HepG2 (cell line): ENCODE results near the gene PDLIM7. TPM values are rescaled to one million over a fixed set of nuclear protein-coding genes. Genes with fewer than 3 reads are reported as not detected.
A peak's percentile ranks its signal among the peaks of the same experiment; 100 is the strongest.

ENCODE experiments used
- CCAR2 ChIP-seq: fragments of 200-400 bp; formaldehyde crosslinking; optimal IDR thresholded peaks from 2 replicates; pipeline ENCODE3; 2018; ENCODE audit warnings: low read depth, mild to moderate bottlenecking, low read length, moderate library complexity
- CEBPB ChIP-seq: IDR thresholded peaks from 2 replicates; pipeline ENCODE4 v1.6.1; 2011; ENCODE audit warnings: low read depth, low read length, improper control_type of control experiment, borderline replicate concordance
- HOXA3 ChIP-seq: sonication (generic); formaldehyde crosslinking; IDR thresholded peaks from 2 replicates; pipeline ENCODE4 v1.5.0; 2020; ENCODE audit warnings: missing genetic modification reagents
- KAT7 ChIP-seq: IDR thresholded peaks from 2 replicates; pipeline ENCODE4 v1.6.1; 2018; ENCODE audit warnings: borderline replicate concordance, missing compliant biosample characterization
- MAFF ChIP-seq: IDR thresholded peaks from 2 replicates; pipeline ENCODE4 v1.6.1; 2011; ENCODE audit warnings: low read depth, low read length, improper control_type of control experiment
- MBNL3 ChIP-seq: fragments of 250-450 bp; sonication (Bioruptor Pico); conservative IDR thresholded peaks from 2 replicates; pipeline ENCODE4 v1.8.0; 2022; ENCODE audit warnings: mild to moderate bottlenecking, inconsistent platforms
- POGZ ChIP-seq: sonication (generic); formaldehyde crosslinking; IDR thresholded peaks from 2 replicates; pipeline ENCODE4 v1.4.0; 2020; ENCODE audit warnings: mild to moderate bottlenecking, missing genetic modification reagents
- RARG ChIP-seq: sonication (generic); formaldehyde crosslinking; IDR thresholded peaks from 2 replicates; pipeline ENCODE4 v1.4.0; 2020; ENCODE audit warnings: low read depth, mild to moderate bottlenecking, missing genetic modification reagents
- STAT5B ChIP-seq: sonication (generic); formaldehyde crosslinking; IDR thresholded peaks from 2 replicates; pipeline ENCODE4 v1.4.0; 2020; ENCODE audit warnings: missing genetic modification reagents
- YEATS2 ChIP-seq: sonication (generic); formaldehyde crosslinking; IDR thresholded peaks from 2 replicates; pipeline ENCODE4 v1.4.0; 2020; ENCODE audit warnings: missing genetic modification reagents, borderline replicate concordance
- ZFX ChIP-seq: sonication (generic); formaldehyde crosslinking; IDR thresholded peaks from 2 replicates; pipeline ENCODE4 v1.4.0; 2020; ENCODE audit warnings: mild to moderate bottlenecking, low read depth, missing genetic modification reagents, moderate library complexity
- ZNF138 ChIP-seq: sonication (generic); formaldehyde crosslinking; IDR thresholded peaks from 2 replicates; pipeline ENCODE4 v1.5.0; 2020; ENCODE audit warnings: mild to moderate bottlenecking, low read depth, missing genetic modification reagents
- ZNF569 ChIP-seq: sonication (generic); formaldehyde crosslinking; IDR thresholded peaks from 2 replicates; pipeline ENCODE4 v1.5.0; 2020; ENCODE audit warnings: mild to moderate bottlenecking, missing genetic modification reagents, moderate library complexity, borderline replicate concordance
- polyA plus RNA-seq, 8 experiments: library from polyadenylated mRNA; depleted of rRNA in 3 of 8; stranded (reverse) in 7 of 8; unstranded in 1 of 8; fragments of >200 nt; fragmentation: Illumina TruSeq in 4 of 8; extraction: Trizol in 4 of 8; gene quantifications; 2 replicates each; pipeline versions ENCODE4 v1.2.1 to v1.2.3, GENCODE V29; 2011 to 2016; ENCODE audit warnings: low read depth in 4 of 8, missing spikeins in 1 of 8, mixed read lengths in 1 of 8; ENCODE audit not compliant: insufficient read depth in 1 of 8
- total RNA-seq, 5 experiments: library from RNA; depleted of rRNA; stranded (reverse); fragments of >200 nt; fragmentation: Illumina TruSeq; extraction: Trizol; gene quantifications; 2 replicates each; pipeline ENCODE4 v1.2.3, GENCODE V29; 2016; ENCODE audit warnings: low read depth in 1 of 5
- TF ChIP-seq, protein P1 (sequence below): sonication (generic); formaldehyde crosslinking; IDR thresholded peaks from 2 replicates; pipeline ENCODE4 v1.5.0; 2020; ENCODE audit warnings: missing genetic modification reagents
- TF ChIP-seq, protein P2 (sequence below): sonication (generic); formaldehyde crosslinking; IDR thresholded peaks from 2 replicates; pipeline ENCODE4 v1.8.0; 2022; ENCODE audit warnings: mild to moderate bottlenecking, missing genetic modification reagents
- TF ChIP-seq, protein P3 (sequence below): IDR thresholded peaks from 2 replicates; pipeline ENCODE4 v1.6.1; 2016
- TF ChIP-seq, protein P4 (sequence below): sonication (generic); formaldehyde crosslinking; IDR thresholded peaks from 2 replicates; pipeline ENCODE4 v1.4.0; 2020; ENCODE audit warnings: missing genetic modification reagents
- TF ChIP-seq, protein P5 (sequence below): IDR thresholded peaks from 2 replicates; pipeline ENCODE4 v1.6.1; 2016; ENCODE audit warnings: missing compliant biosample characterization, missing genetic modification reagents, borderline replicate concordance

The PDLIM7 gene
- total and polyA plus RNA-seq, 2 of the 13 experiments (the other 11 are each of a cell fraction or from before 2014, with no cell fraction given) = 21.1 to 31.3 TPM

DNA sequence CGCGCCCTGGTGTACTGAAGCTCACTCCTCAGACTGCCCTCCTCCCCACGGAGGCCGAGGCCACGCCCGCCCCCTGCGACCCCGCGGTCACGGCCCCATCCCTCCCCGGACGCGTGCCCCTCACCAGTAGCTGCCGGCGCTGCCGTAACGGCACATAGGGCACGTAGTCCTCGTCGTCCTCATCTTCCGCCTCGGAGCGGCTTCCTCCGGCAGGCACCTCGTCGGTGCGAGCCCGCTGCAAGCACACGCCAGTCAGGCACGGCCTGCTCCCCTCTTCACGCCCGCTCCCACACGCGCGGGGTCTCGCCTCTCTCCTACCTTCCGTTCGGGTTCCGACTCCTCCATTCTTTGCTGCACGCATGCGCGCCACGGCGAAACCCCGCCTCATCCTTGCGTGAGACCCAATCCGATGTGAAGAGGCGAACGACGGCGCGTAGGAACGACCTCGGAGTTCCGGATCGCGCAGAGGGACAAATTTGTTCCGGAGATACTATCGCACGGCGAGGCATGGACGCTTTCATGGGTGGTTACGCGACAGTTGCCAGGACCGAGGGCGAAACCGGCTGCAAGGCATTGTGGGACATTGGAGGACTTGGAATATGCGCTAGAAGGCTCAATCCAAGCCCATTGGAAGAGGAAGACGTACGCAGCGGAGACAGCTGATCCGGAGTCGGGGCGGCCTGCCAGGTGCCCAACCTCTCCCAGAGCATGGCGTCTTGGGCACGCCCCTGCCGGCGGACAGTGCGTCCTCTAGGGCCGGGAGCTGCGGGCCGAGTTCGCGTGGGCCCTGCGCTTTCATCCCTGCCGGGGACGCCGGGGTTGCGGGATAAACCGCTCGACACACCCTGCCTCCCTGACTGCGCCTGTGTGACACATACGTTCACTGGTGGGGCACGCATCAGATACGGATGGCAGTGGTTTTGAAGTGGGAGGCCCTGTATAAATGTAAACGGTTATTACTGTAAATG is 19.5 kb upstream of the PDLIM7 start, which contains the start of gene DDX41 (continued):
- TF ChIP-seq MBNL3 (CRISPR knock-in tag) (no peak), ZNF569 (CRISPR knock-in tag) (no peak), POGZ (peak; percentile 58; the same call in 1 of the 2 replicates), CCAR2 (no peak), CEBPB (no peak), HOXA3 (CRISPR knock-in tag) (peak; percentile 96), STAT5B (CRISPR knock-in tag) (no peak), MAFF (no peak), RARG (CRISPR knock-in tag) (peak; percentile 95), ZNF138 (CRISPR knock-in tag) (peak; percentile 74; the same call in 1 of the 2 replicates), ZFX (CRISPR knock-in tag) (peak; percentile 92), YEATS2 (CRISPR knock-in tag) (peak; percentile 99), KAT7 (CRISPR knock-in tag) (0 out of 2 replicates have a peak, but pooled peaks have one; percentile 82)
- TF ChIP-seq, protein P1, sequence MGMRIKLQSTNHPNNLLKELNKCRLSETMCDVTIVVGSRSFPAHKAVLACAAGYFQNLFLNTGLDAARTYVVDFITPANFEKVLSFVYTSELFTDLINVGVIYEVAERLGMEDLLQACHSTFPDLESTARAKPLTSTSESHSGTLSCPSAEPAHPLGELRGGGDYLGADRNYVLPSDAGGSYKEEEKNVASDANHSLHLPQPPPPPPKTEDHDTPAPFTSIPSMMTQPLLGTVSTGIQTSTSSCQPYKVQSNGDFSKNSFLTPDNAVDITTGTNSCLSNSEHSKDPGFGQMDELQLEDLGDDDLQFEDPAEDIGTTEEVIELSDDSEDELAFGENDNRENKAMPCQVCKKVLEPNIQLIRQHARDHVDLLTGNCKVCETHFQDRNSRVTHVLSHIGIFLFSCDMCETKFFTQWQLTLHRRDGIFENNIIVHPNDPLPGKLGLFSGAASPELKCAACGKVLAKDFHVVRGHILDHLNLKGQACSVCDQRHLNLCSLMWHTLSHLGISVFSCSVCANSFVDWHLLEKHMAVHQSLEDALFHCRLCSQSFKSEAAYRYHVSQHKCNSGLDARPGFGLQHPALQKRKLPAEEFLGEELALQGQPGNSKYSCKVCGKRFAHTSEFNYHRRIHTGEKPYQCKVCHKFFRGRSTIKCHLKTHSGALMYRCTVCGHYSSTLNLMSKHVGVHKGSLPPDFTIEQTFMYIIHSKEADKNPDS (CRISPR knock-in tag) = no peak
- TF ChIP-seq, protein P2, sequence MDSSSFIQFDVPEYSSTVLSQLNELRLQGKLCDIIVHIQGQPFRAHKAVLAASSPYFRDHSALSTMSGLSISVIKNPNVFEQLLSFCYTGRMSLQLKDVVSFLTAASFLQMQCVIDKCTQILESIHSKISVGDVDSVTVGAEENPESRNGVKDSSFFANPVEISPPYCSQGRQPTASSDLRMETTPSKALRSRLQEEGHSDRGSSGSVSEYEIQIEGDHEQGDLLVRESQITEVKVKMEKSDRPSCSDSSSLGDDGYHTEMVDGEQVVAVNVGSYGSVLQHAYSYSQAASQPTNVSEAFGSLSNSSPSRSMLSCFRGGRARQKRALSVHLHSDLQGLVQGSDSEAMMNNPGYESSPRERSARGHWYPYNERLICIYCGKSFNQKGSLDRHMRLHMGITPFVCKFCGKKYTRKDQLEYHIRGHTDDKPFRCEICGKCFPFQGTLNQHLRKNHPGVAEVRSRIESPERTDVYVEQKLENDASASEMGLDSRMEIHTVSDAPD = no peak; the same call in 1 of the 2 replicates
- TF ChIP-seq, protein P3, sequence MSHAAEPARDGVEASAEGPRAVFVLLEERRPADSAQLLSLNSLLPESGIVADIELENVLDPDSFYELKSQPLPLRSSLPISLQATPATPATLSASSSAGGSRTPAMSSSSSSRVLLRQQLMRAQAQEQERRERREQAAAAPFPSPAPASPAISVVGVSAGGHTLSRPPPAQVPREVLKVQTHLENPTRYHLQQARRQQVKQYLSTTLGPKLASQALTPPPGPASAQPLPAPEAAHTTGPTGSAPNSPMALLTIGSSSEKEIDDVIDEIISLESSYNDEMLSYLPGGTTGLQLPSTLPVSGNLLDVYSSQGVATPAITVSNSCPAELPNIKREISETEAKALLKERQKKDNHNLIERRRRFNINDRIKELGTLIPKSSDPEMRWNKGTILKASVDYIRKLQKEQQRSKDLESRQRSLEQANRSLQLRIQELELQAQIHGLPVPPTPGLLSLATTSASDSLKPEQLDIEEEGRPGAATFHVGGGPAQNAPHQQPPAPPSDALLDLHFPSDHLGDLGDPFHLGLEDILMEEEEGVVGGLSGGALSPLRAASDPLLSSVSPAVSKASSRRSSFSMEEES = peak; percentile 33; the same call in 1 of the 2 replicates
- TF ChIP-seq, protein P4, sequence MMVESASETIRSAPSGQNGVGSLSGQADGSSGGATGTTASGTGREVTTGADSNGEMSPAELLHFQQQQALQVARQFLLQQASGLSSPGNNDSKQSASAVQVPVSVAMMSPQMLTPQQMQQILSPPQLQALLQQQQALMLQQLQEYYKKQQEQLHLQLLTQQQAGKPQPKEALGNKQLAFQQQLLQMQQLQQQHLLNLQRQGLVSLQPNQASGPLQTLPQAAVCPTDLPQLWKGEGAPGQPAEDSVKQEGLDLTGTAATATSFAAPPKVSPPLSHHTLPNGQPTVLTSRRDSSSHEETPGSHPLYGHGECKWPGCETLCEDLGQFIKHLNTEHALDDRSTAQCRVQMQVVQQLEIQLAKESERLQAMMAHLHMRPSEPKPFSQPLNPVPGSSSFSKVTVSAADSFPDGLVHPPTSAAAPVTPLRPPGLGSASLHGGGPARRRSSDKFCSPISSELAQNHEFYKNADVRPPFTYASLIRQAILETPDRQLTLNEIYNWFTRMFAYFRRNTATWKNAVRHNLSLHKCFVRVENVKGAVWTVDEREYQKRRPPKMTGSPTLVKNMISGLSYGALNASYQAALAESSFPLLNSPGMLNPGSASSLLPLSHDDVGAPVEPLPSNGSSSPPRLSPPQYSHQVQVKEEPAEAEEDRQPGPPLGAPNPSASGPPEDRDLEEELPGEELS (CRISPR knock-in tag) = peak; percentile 63
- TF ChIP-seq, protein P5, sequence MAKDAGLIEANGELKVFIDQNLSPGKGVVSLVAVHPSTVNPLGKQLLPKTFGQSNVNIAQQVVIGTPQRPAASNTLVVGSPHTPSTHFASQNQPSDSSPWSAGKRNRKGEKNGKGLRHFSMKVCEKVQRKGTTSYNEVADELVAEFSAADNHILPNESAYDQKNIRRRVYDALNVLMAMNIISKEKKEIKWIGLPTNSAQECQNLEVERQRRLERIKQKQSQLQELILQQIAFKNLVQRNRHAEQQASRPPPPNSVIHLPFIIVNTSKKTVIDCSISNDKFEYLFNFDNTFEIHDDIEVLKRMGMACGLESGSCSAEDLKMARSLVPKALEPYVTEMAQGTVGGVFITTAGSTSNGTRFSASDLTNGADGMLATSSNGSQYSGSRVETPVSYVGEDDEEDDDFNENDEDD (CRISPR knock-in tag) = peak; percentile 88
